ENCODE data around the gene IPP.
"Not testable (repeated sequence)": the region's sequence is repeated elsewhere in the genome, so short reads cannot be mapped to it uniquely, and the experiment has no call there.

Gene IPP

GRCh38 chr1:45679123-45679522 is 71.3 kb downstream of the IPP start:
- no peak for DNase-seq

- no peak for DNase-seq
Measured at GRCh38 chr1:45678489-45678888, 72.0 kb downstream of the IPP start.

- no peak for DNase-seq
Measured at GRCh38 chr1:45677751-45678245, 72.7 kb downstream of the IPP start.

- not testable (repeated sequence) for DNase-seq
Measured at GRCh38 chr1:45676553-45676952, 73.9 kb downstream of the IPP start.

- DNase-seq: no peak
Measured at GRCh38 chr1:45674478-45674877, 76.0 kb downstream of the IPP start.

- DNase-seq: no peak
Measured at GRCh38 chr1:45673956-45674355, 76.5 kb downstream of the IPP start.

- DNase-seq: no peak
Measured at GRCh38 chr1:45669859-45670655, 80.4 kb downstream of the IPP start.

GRCh38 chr1:45669379-45669778 is 81.1 kb downstream of the IPP start:
- no peak for DNase-seq

- DNase-seq: no peak
Measured at GRCh38 chr1:45668526-45668925, 81.9 kb downstream of the IPP start.

GRCh38 chr1:45667321-45668111 is 82.9 kb downstream of the IPP start:
- DNase-seq: no peak

- DNase-seq: no peak
Measured at GRCh38 chr1:45666836-45667235, 83.6 kb downstream of the IPP start.

- DNase-seq: no peak
Measured at GRCh38 chr1:45660336-45660735, 90.1 kb downstream of the IPP start.

- no peak for DNase-seq
Measured at GRCh38 chr1:45659222-45659621, 91.2 kb downstream of the IPP start.

GRCh38 chr1:45658171-45658570 is 92.3 kb downstream of the IPP start:
- no peak for DNase-seq

- no peak for DNase-seq
Measured at GRCh38 chr1:45656573-45657226, 93.8 kb downstream of the IPP start.

GRCh38 chr1:45654540-45655280 is 95.7 kb downstream of the IPP start:
- no peak for DNase-seq
